ENCODE measurements around the gene PDZD2. TPM values are rescaled to one million over a fixed set of nuclear protein-coding genes. Genes with fewer than 3 reads are reported as not detected.

Gene PDZD2
- total RNA-seq, 5 donors from 2014 or later (not counting 1 experiment from before 2014, with no cell fraction given) = 0.66 to 2.2 (median 1.2) TPM

DNA sequence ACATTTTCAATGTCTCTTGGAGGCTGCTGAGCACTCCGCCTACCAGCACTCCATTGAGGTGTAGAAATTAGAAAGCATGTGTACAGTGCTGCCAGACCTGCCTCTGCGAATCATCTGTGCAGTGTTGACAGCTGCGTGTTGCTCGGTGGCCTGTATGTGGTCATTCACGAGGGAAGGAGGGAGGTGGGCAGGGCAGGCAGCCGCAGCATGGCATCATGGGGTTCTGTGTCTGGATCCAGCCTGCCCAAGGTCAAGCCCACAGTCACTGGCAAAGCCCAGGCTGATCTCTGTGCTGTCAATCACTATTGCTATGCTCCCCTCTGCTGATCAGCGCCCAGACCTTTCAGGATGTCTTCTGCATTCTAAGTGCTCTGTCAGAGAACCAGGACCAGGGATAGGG, 8.0 kb upstream of the PDZD2 start:
- peaks cover 17 to 46% of the 10 kb centered on the region in 2 donors for H3K27me3 Mint-ChIP-seq
- H3K4me3 ChIP-seq (ENCODE audit: control insufficient read depth in 1 of 2, extremely low read depth in 1 of 2, low read length in 1 of 2) = no peak overlapping the region
- no peak overlapping the region for H3K4me3 Mint-ChIP-seq
- no peak overlapping the region for H3K27ac ChIP-seq (ENCODE audit: low read length)
- ATAC-seq (replicated peaks in 1 of 4) (no peak), DNase-seq (no peak)
- H3K4me1 ChIP-seq (ENCODE audit: control insufficient read depth in 1 of 2, extremely low read depth in 1 of 2, insufficient read depth in 2 of 2, low read length in 2 of 2) = no peaks in the 10 kb centered on the region
- H3K36me3 ChIP-seq (ENCODE audit: control insufficient read depth in 2 of 2, extremely low read depth in 1 of 2, insufficient read depth in 1 of 2, low read length in 1 of 2) = no peaks in the 10 kb centered on the region
- H3K9me3 ChIP-seq = no peaks in the 10 kb centered on the region
- H3K36me3 Mint-ChIP-seq = no peaks in the 10 kb centered on the region
- no peaks in the 10 kb centered on the region for H3K4me1 Mint-ChIP-seq
- H3K9me3 Mint-ChIP-seq = no peaks in the 10 kb centered on the region
- WGBS (ENCODE audit: insufficient coverage) = 89% methylated on average over 7 of the region's 7 CpGs
- no peak overlapping the region for H3K27ac Mint-ChIP-seq
- H3K27me3 ChIP-seq (replicated peaks in 1 of 2; ENCODE audit: control insufficient read depth in 2 of 2, extremely low read depth in 1 of 2, insufficient read depth in 2 of 2, low read length in 1 of 2) = peaks cover 0 to 2% of the 10 kb centered on the region in 2 experiments
- ChIA-PET POLR2A (no interaction called here), CTCF (no interaction called here)

DNA sequence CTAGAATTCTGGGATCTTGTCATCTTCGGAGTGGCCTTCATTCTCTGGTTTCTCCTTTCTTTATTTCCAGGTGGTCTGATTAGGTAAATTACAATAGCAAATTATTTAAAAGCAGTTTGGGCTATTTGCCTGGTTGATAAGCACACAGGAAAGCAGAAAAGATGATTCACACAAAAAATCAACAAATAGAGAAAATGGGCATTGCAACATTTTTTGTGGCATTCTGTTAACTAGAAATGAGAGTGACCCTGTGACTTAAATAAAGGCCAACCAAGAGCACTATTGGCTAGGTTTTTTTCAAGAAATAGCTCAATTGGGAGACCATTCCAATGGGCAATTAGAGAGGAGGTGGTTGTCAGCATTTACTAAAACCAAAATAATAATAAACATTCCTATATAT, 6.5 kb upstream of the PDZD2 start:
- ChIA-PET CTCF (no interaction called here), POLR2A (no interaction called here)
- no CpG with 5 or more reads among the region's 1 CpG for WGBS (ENCODE audit: insufficient coverage)
- Histone ChIP-seq H3K4me1 (ENCODE audit: control insufficient read depth in 1 of 2, extremely low read depth in 1 of 2, insufficient read depth in 2 of 2, low read length in 2 of 2) (no peaks in the 10 kb centered on the region), H3K4me3 (ENCODE audit: control insufficient read depth in 1 of 2, extremely low read depth in 1 of 2, low read length in 1 of 2) (no peak overlapping the region), H3K36me3 (ENCODE audit: control insufficient read depth in 2 of 2, extremely low read depth in 1 of 2, insufficient read depth in 1 of 2, low read length in 1 of 2) (no peaks in the 10 kb centered on the region), H3K27ac (ENCODE audit: low read length) (no peak overlapping the region), H3K27me3 (replicated peaks in 1 of 2; ENCODE audit: control insufficient read depth in 2 of 2, extremely low read depth in 1 of 2, insufficient read depth in 2 of 2, low read length in 1 of 2) (no peaks in the 10 kb centered on the region), H3K9me3 (no peaks in the 10 kb centered on the region)
- ATAC-seq (replicated peaks in 1 of 4) (no peak), DNase-seq (no peak)
- H3K4me3 Mint-ChIP-seq = no peak overlapping the region
- peaks cover 0 to 3% (median 0%) of the 10 kb centered on the region in 3 donors for H3K4me1 Mint-ChIP-seq
- H3K9me3 Mint-ChIP-seq = no peaks in the 10 kb centered on the region
- H3K27ac Mint-ChIP-seq = no peak overlapping the region
- peaks cover 15 to 40% of the 10 kb centered on the region in 2 donors for H3K27me3 Mint-ChIP-seq
- no peaks in the 10 kb centered on the region for H3K36me3 Mint-ChIP-seq

DNA sequence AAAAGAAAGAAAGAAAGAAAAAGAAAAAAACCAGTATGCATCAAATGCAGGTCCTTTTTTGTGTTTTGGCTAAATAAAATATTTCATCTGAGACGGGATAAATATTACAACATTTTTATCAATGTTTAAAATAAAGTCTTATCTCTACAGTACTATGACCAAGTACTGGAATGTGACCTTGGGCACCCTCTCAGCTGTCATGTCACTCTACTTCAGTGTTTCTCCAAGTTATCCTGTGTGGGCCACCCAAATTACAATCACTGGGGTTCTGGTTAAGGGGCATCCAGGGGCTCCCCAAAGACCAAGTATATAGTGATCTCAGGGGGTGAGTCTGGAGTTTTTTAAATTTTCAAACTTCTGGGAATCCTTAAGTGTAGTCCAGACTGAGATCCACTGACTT, 3.5 kb upstream of the PDZD2 start:
- Histone ChIP-seq H3K4me3 (ENCODE audit: control insufficient read depth in 1 of 2, extremely low read depth in 1 of 2, low read length in 1 of 2) (no peak overlapping the region), H3K27ac (ENCODE audit: low read length) (no peak overlapping the region), H3K9me3 (no peaks in the 10 kb centered on the region), H3K27me3 (replicated peaks in 1 of 2; ENCODE audit: control insufficient read depth in 2 of 2, extremely low read depth in 1 of 2, insufficient read depth in 2 of 2, low read length in 1 of 2) (peaks cover 0 to 18% of the 10 kb centered on the region in 2 experiments), H3K36me3 (ENCODE audit: control insufficient read depth in 2 of 2, extremely low read depth in 1 of 2, insufficient read depth in 1 of 2, low read length in 1 of 2) (no peaks in the 10 kb centered on the region), H3K4me1 (ENCODE audit: control insufficient read depth in 1 of 2, extremely low read depth in 1 of 2, insufficient read depth in 2 of 2, low read length in 2 of 2) (peaks cover 0 to 16% of the 10 kb centered on the region in 2 experiments)
- ChIA-PET CTCF (no interaction called here), POLR2A (no interaction called here)
- Mint-ChIP-seq H3K36me3 (no peaks in the 10 kb centered on the region), H3K27ac (no peak overlapping the region), H3K9me3 (no peaks in the 10 kb centered on the region), H3K4me3 (no peak overlapping the region), H3K27me3 (peaks cover 22% of the 10 kb centered on the region in 2 donors), H3K4me1 (peaks cover 8 to 16% (median 14%) of the 10 kb centered on the region in 3 donors)
- no peak for DNase-seq
- no peak for ATAC-seq (replicated peaks in 1 of 4)
- WGBS (ENCODE audit: insufficient coverage) = no CpG with 5 or more reads among the region's 1 CpG

DNA sequence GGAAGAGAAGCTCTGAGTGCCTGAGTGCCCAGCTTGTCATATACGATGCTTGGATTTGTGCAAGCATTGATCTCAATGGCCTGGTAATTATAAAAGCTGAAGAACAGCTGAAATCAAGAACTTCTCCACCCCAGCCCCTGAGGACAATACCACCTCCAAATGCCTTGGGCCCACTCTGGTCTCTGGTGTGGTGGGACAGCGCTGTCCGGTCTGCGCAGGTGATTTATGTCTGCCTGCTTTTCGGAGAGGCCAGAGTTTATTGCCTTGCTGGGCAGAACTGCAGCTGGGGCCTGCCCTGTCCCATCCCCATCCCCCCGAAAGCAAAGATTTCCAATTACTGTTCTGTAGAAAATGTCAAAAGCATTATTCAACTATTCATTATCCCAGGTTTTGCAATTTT, 1.1 kb upstream of the PDZD2 start:
- WGBS (ENCODE audit: insufficient coverage) = 100% methylated on average over 1 of the region's 6 CpGs
- DNase-seq (no peak), ATAC-seq (replicated peaks in 1 of 4) (no peak)
- Histone ChIP-seq H3K9me3 (no peaks in the 10 kb centered on the region), H3K36me3 (ENCODE audit: control insufficient read depth in 2 of 2, extremely low read depth in 1 of 2, insufficient read depth in 1 of 2, low read length in 1 of 2) (no peaks in the 10 kb centered on the region), H3K27me3 (replicated peaks in 1 of 2; ENCODE audit: control insufficient read depth in 2 of 2, extremely low read depth in 1 of 2, insufficient read depth in 2 of 2, low read length in 1 of 2) (peaks cover 0 to 23% of the 10 kb centered on the region in 2 experiments), H3K4me1 (ENCODE audit: control insufficient read depth in 1 of 2, extremely low read depth in 1 of 2, insufficient read depth in 2 of 2, low read length in 2 of 2) (peaks cover 0 to 16% of the 10 kb centered on the region in 2 experiments), H3K27ac (ENCODE audit: low read length) (no peak overlapping the region), H3K4me3 (ENCODE audit: control insufficient read depth in 1 of 2, extremely low read depth in 1 of 2, low read length in 1 of 2) (no peak overlapping the region)
- CTCF ChIA-PET = interaction anchor here (0.6 to 1.9 kb wide), 6 partner anchors 14 to 953 kb away, joined by 3 to 4 read pairs (median 3); no protein-coding TSS in a partner anchor
- Mint-ChIP-seq H3K4me3 (peak overlapping the region in 1 of 3 donors; percentile 38), H3K27ac (no peak overlapping the region), H3K36me3 (no peaks in the 10 kb centered on the region), H3K9me3 (no peaks in the 10 kb centered on the region), H3K27me3 (peaks cover 11 to 21% of the 10 kb centered on the region in 2 donors), H3K4me1 (peaks cover 8 to 16% (median 15%) of the 10 kb centered on the region in 3 donors)
- POLR2A ChIA-PET = no interaction called here

DNA sequence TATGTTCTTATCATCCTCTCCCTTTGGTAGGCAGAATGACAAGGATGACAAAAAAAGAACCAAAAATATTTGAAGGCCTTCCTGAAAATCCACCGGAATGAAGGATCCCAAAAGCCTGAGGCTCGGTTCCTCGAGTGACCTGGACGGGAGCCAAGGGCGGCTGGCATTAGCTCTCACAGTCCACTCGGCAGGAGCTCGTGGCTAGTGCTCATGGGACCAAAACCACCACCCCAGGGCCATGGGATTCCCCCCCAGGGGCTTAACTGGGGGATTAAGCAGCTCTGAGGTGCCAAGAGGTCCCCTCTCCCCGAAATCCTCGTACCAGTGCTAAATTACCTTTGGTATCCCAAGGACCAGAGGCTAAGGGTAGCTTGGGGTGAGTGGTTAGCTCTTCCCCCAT, 586 bp upstream of the PDZD2 start:
- POLR2A ChIA-PET = no interaction called here

DNA sequence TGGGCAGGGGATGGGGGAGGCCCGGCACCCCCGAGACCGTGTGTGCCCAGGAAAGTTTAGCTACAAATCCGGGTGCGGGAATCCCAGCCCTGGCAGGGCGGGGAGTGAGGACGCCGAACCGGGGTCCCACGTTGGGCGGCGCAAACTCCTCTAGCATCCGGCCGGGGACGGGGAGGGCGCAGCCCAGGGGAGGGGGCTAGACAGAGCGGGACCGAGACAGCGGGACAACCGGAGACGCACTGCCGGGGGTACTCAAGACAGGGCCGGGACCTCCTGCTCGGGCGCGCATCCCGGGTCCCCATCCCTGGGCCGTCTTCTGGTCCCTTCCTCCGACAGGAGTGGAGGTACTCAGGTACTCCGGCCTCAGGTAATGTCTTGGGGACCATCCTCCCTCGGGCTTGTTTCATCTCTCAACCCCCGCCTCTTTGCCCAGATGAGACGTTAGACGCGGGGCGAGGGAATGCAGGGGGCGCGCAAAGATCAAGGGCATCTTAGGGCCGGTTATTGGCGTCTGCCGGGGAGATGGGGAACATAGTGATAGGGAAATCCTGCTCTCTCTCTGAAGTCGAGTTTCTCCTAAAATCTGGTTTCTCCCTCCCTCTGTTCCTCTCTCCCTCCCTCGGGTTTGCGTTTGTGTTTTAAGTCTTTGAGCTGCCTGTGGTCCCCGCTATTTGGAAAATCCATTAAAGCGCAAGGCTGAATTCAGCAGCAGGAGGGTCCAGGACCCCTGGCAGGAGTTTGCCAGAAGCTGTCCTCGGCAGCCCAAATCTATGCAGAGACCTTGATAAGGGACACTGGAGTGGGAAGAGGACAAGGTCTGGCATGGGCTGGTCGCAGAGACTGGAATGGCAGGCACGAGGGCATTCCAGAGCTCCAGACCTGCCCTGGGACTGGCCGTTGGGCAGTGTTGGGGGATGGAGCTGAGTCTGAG, 815 bp downstream of the PDZD2 start:
- Mint-ChIP-seq H3K27me3 (peaks cover 7 to 20% of the 10 kb centered on the region in 2 donors), H3K27ac (no peak overlapping the region), H3K9me3 (no peaks in the 10 kb centered on the region), H3K4me1 (peaks cover 8 to 16% (median 15%) of the 10 kb centered on the region in 3 donors), H3K4me3 (peak overlapping the region in 1 of 3 donors; percentile 72), H3K36me3 (no peaks in the 10 kb centered on the region)
- Histone ChIP-seq H3K4me3 (ENCODE audit: control insufficient read depth in 1 of 2, extremely low read depth in 1 of 2, low read length in 1 of 2) (peak overlapping the region; percentile 40 to 68), H3K36me3 (ENCODE audit: control insufficient read depth in 2 of 2, extremely low read depth in 1 of 2, insufficient read depth in 1 of 2, low read length in 1 of 2) (no peaks in the 10 kb centered on the region), H3K9me3 (no peaks in the 10 kb centered on the region), H3K4me1 (ENCODE audit: control insufficient read depth in 1 of 2, extremely low read depth in 1 of 2, insufficient read depth in 2 of 2, low read length in 2 of 2) (peaks cover 0 to 16% of the 10 kb centered on the region in 2 experiments), H3K27ac (ENCODE audit: low read length) (no peak overlapping the region), H3K27me3 (replicated peaks in 1 of 2; ENCODE audit: control insufficient read depth in 2 of 2, extremely low read depth in 1 of 2, insufficient read depth in 2 of 2, low read length in 1 of 2) (peaks cover 0 to 23% of the 10 kb centered on the region in 2 experiments)
- 15% methylated on average over 35 of the region's 50 CpGs for WGBS (ENCODE audit: insufficient coverage)
- ATAC-seq (replicated peaks in 1 of 4) (peak; percentile 6 to 22 (median 13)), DNase-seq (peak in 7 of 35 experiments; percentile 0 to 17 (median 7))
- POLR2A ChIA-PET = no interaction called here
- CTCF ChIA-PET = interaction anchor here in 1 of 2 donors (1.2 to 1.9 kb wide), 2 partner anchors 394 to 437 kb away, joined by 4 to 10 read pairs; no protein-coding TSS in a partner anchor

More for the DNA sequence above, 586 bp upstream of the PDZD2 start:
- H3K27ac ChIP-seq (ENCODE audit: low read length) = peak overlapping the region; percentile 14
- no peaks in the 10 kb centered on the region for H3K9me3 ChIP-seq
- H3K4me1 ChIP-seq (ENCODE audit: control insufficient read depth in 1 of 2, extremely low read depth in 1 of 2, insufficient read depth in 2 of 2, low read length in 2 of 2) = peaks cover 0 to 16% of the 10 kb centered on the region in 2 experiments
- Mint-ChIP-seq H3K36me3 (no peaks in the 10 kb centered on the region), H3K4me3 (peak overlapping the region in 2 of 3 donors; percentile 84 to 85), H3K27ac (no peak overlapping the region), H3K9me3 (no peaks in the 10 kb centered on the region), H3K27me3 (peaks cover 8 to 20% of the 10 kb centered on the region in 2 donors), H3K4me1 (peaks cover 8 to 16% (median 15%) of the 10 kb centered on the region in 3 donors)
- DNase-seq (no peak), ATAC-seq (replicated peaks in 1 of 4) (peak in 1 of 4 experiments; percentile 4)
- WGBS (ENCODE audit: insufficient coverage) = 44% methylated on average over 5 of the region's 9 CpGs
- peaks cover 0 to 23% of the 10 kb centered on the region in 2 experiments for H3K27me3 ChIP-seq (replicated peaks in 1 of 2; ENCODE audit: control insufficient read depth in 2 of 2, extremely low read depth in 1 of 2, insufficient read depth in 2 of 2, low read length in 1 of 2)
- peak overlapping the region; percentile 68 to 73 for H3K4me3 ChIP-seq (ENCODE audit: control insufficient read depth in 1 of 2, extremely low read depth in 1 of 2, low read length in 1 of 2)
- CTCF ChIA-PET = interaction anchor here (0.6 to 1.9 kb wide), 7 partner anchors 14 to 952 kb away, joined by 3 to 10 read pairs (median 3); no protein-coding TSS in a partner anchor
- H3K36me3 ChIP-seq (ENCODE audit: control insufficient read depth in 2 of 2, extremely low read depth in 1 of 2, insufficient read depth in 1 of 2, low read length in 1 of 2) = no peaks in the 10 kb centered on the region

All from T-cell (primary cell).